ENCODE measurements around the gene ZFYVE16. TPM values are rescaled to one million over a fixed set of nuclear protein-coding genes. Genes with fewer than 3 reads are reported as not detected.

ZFYVE16 gene
- total RNA-seq, 2 donors from 2014 or later, result 29.1 to 39.8 TPM

Other genes starting within 250 kb of the ZFYVE16 start
- gene SERINC5, start 152.0 kb upstream of the ZFYVE16 start, total RNA-seq, result 100 to 1,000 TPM; 147 to 152 TPM
- gene SPZ1, start 88.1 kb upstream of the ZFYVE16 start, total RNA-seq, result not detected
- 1 to 10 TPM; 1.6 to 1.7 TPM for gene FAM151B, start 80.0 kb downstream of the ZFYVE16 start, total RNA-seq
- not detected for gene ANKRD34B, start 162.2 kb downstream of the ZFYVE16 start, total RNA-seq
- 10 to 100 TPM; 16.2 to 18.6 TPM for gene MSH3, start 246.6 kb downstream of the ZFYVE16 start, total RNA-seq
- 10 to 100 TPM; 16.8 to 29.2 TPM for gene DHFR, start 246.9 kb downstream of the ZFYVE16 start, total RNA-seq

Data from left colon (tissue), 2 donors.